Measurements from ENCODE around the gene LENEP.

DNA sequence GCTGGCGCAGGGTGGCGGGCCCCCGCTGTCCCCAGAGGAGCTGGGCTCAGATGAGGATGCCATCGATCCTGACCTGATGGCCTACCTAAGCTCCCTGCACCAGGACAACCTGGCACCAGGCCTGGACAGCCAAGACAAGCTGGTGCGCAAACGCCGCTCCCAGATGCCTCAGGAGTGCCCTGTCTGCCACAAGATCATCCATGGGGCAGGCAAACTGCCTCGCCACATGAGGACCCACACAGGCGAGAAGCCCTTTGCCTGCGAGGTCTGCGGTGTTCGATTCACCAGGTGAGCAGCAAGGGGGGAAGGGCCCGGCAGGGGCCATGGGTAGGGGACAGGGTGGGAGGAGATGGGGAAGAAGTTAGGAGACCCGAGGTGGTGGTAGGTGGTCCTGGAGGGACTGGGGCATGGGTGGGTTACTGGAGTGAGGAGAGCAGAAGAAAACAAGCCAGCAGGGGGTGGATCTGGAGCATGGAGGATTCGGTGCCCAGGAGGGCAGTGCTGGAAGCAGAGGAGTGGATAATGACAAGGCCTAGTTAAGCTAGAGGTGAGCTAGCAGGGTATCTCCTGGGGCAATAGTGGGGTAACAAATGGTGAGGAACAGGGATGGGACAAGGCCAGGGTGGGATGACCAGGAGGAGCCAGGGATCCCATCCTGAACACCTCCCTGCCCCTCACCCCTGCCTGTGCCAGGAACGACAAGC is 22.3 kb downstream of the LENEP start:
- TF ChIP-seq, protein P1, sequence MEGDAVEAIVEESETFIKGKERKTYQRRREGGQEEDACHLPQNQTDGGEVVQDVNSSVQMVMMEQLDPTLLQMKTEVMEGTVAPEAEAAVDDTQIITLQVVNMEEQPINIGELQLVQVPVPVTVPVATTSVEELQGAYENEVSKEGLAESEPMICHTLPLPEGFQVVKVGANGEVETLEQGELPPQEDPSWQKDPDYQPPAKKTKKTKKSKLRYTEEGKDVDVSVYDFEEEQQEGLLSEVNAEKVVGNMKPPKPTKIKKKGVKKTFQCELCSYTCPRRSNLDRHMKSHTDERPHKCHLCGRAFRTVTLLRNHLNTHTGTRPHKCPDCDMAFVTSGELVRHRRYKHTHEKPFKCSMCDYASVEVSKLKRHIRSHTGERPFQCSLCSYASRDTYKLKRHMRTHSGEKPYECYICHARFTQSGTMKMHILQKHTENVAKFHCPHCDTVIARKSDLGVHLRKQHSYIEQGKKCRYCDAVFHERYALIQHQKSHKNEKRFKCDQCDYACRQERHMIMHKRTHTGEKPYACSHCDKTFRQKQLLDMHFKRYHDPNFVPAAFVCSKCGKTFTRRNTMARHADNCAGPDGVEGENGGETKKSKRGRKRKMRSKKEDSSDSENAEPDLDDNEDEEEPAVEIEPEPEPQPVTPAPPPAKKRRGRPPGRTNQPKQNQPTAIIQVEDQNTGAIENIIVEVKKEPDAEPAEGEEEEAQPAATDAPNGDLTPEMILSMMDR (conservative IDR thresholded peaks at IDR 0.05; ENCODE audit: low read length): no peak
- TF ChIP-seq EZH2phosphoT487 (IDR thresholded peaks at IDR 0.05; ENCODE audit: borderline replicate concordance): no peak
